Jurkat, Clone E6-1 (cell line): ENCODE results near the gene CRAT. TPM values are rescaled to one million over a fixed set of nuclear protein-coding genes. Genes with fewer than 3 reads are reported as not detected.

ENCODE experiments used
- DNase-seq: peaks from one replicate; pipeline ENCODE4 v3.0.0-alpha.2; 2011; ENCODE audit warnings: low read depth, low spot score
- H3K4me3 ChIP-seq: 2 replicates; pipeline ENCODE4 v1.5.1; 2011; ENCODE audit warnings: mild to moderate bottlenecking, low read length, control low read depth, moderate library complexity
- polyA plus RNA-seq: library from polyadenylated mRNA; unstranded; fragments of >200 nt; gene quantifications from one replicate; pipeline ENCODE4 v1.2.1, GENCODE V29; 2012; ENCODE audit warnings: missing spikeins; ENCODE audit not compliant: insufficient read length, insufficient read depth

Gene CRAT
- polyA plus RNA-seq = 17.7 TPM

- peak within 1 kb of the TSS; percentile 85 for H3K4me3 ChIP-seq
- DNase-seq = peak; percentile 81
Observed at GRCh38 chr9:129110740-129111527, at the start of gene CRAT, which contains the start of gene PTPA. TSS of gene CRAT (minus strand) at chr9:129110793. CDS start at chr9:129110509, 284 bp downstream. TSS of gene PTPA (plus strand) at chr9:129111415. CDS start at chr9:129111601, 186 bp downstream.

- no peak for DNase-seq
- no peak overlapping the region for H3K4me3 ChIP-seq
Observed at GRCh38 chr9:129156163-129156562, 45.6 kb upstream of the CRAT start.

- no peak overlapping the region for H3K4me3 ChIP-seq
- no peak for DNase-seq
Observed at GRCh38 chr9:129154866-129155477, 44.4 kb upstream of the CRAT start.

- no peak overlapping the region for H3K4me3 ChIP-seq
- no peak for DNase-seq
Observed at GRCh38 chr9:129151469-129151868, 40.9 kb upstream of the CRAT start.

GRCh38 chr9:129150672-129151211, 40.1 kb upstream of the CRAT start:
- H3K4me3 ChIP-seq = no peak overlapping the region
- DNase-seq = no peak

GRCh38 chr9:129150122-129150521, 39.5 kb upstream of the CRAT start:
- no peak for DNase-seq
- H3K4me3 ChIP-seq = no peak overlapping the region

GRCh38 chr9:129149442-129149841, 38.8 kb upstream of the CRAT start:
- no peak for DNase-seq
- H3K4me3 ChIP-seq = no peak overlapping the region

GRCh38 chr9:129148463-129149204, 38.0 kb upstream of the CRAT start:
- H3K4me3 ChIP-seq = no peak overlapping the region
- no peak for DNase-seq

GRCh38 chr9:129146441-129146941, 35.9 kb upstream of the CRAT start:
- DNase-seq = no peak
- no peak overlapping the region for H3K4me3 ChIP-seq

GRCh38 chr9:129145841-129146292, 35.3 kb upstream of the CRAT start:
- DNase-seq = no peak
- H3K4me3 ChIP-seq = no peak overlapping the region

GRCh38 chr9:129145316-129145715, 34.7 kb upstream of the CRAT start:
- DNase-seq = no peak
- no peak overlapping the region for H3K4me3 ChIP-seq

- H3K4me3 ChIP-seq = no peak overlapping the region
- DNase-seq = no peak
Observed at GRCh38 chr9:129143031-129143927, 32.7 kb upstream of the CRAT start.

- no peak overlapping the region for H3K4me3 ChIP-seq
- no peak for DNase-seq
Observed at GRCh38 chr9:129142138-129142935, 31.7 kb upstream of the CRAT start.

GRCh38 chr9:129141066-129142041, 30.8 kb upstream of the CRAT start:
- H3K4me3 ChIP-seq = no peak overlapping the region
- DNase-seq = no peak

GRCh38 chr9:129140397-129141065, 29.9 kb upstream of the CRAT start:
- H3K4me3 ChIP-seq = peak overlapping the region; percentile 31
- DNase-seq = no peak

GRCh38 chr9:129139993-129140396, 29.4 kb upstream of the CRAT start:
- peak; percentile 59 for DNase-seq
- H3K4me3 ChIP-seq = peak overlapping the region; percentile 31
